PFSK-1 (cell line): ENCODE data around the gene PRKAR2A.
A peak's percentile ranks its signal among the peaks of the same experiment; 100 is the strongest.

Experiments
- FOXP2 ChIP-seq: optimal IDR thresholded peaks from 2 replicates; pipeline ENCODE3; 2011; ENCODE audit warnings: borderline replicate concordance, control low read depth, inconsistent platforms; ENCODE audit not compliant: insufficient read depth; ENCODE audit errors: extremely low read length, extremely low read depth
- POLR2AphosphoS5 ChIP-seq: IDR thresholded peaks from 2 replicates; pipeline ENCODE4 v1.6.1; 2012; ENCODE audit warnings: low read depth, mild to moderate bottlenecking, control low read depth, low read length, moderate library complexity
- REST ChIP-seq, 2 experiments: IDR thresholded peaks; 2 replicates each; pipeline versions ENCODE4 v1.6.1 to v1.8.0; 2011 to 2012; ENCODE audit warnings: low read depth in 2 of 2, low read length in 2 of 2, control low read depth in 1 of 2, inconsistent platforms in 1 of 2, mild to moderate bottlenecking in 1 of 2, moderate library complexity in 1 of 2; ENCODE audit not compliant: insufficient read depth in 1 of 2
- SIN3A ChIP-seq: IDR thresholded peaks from 2 replicates; pipeline ENCODE4 v1.6.1; 2012; ENCODE audit warnings: mild to moderate bottlenecking, low read length, moderate library complexity, borderline replicate concordance; ENCODE audit not compliant: insufficient read depth
- TAF1 ChIP-seq: IDR thresholded peaks from 2 replicates; pipeline ENCODE4 v1.6.1; 2012; ENCODE audit warnings: low read length, control low read depth, borderline replicate concordance; ENCODE audit not compliant: insufficient read depth

PRKAR2A gene

GRCh38 chr3:48738926-48739616 is 108.6 kb downstream of the PRKAR2A start:
- TF ChIP-seq POLR2AphosphoS5, result no peak
- no peak for TF ChIP-seq REST (IDR thresholded peaks at IDR 0.05; ENCODE audit: insufficient read depth in 1 of 2, low read depth in 2 of 2, low read length in 2 of 2)
- no peak for TF ChIP-seq TAF1

- TF ChIP-seq REST (IDR thresholded peaks at IDR 0.05; ENCODE audit: insufficient read depth in 1 of 2, low read depth in 2 of 2, low read length in 2 of 2), result no peak
- TF ChIP-seq POLR2AphosphoS5, result no peak
- TF ChIP-seq TAF1, result no peak
- TF ChIP-seq FOXP2, result no peak
- TF ChIP-seq SIN3A, result no peak
Measured at GRCh38 chr3:48738144-48738536, 109.5 kb downstream of the PRKAR2A start.

- TF ChIP-seq REST (IDR thresholded peaks at IDR 0.05; ENCODE audit: insufficient read depth in 1 of 2, low read depth in 2 of 2, low read length in 2 of 2) (no peak), SIN3A (no peak)
Measured at GRCh38 chr3:48727511-48727910, 120.2 kb downstream of the PRKAR2A start.

- TF ChIP-seq POLR2AphosphoS5 (no peak), REST (IDR thresholded peaks at IDR 0.05; ENCODE audit: insufficient read depth in 1 of 2, low read depth in 2 of 2, low read length in 2 of 2) (no peak), FOXP2 (no peak), SIN3A (no peak), TAF1 (no peak)
Measured at GRCh38 chr3:48723725-48724124, 123.9 kb downstream of the PRKAR2A start.

GRCh38 chr3:48716982-48717746 is 130.5 kb downstream of the PRKAR2A start, which contains the start of gene IP6K2:
Gene IP6K2 (minus strand): TSS chr3:48717221. CDS start chr3:48695291, 21,930 bp downstream.
- TF ChIP-seq SIN3A, result 0 out of 2 replicates have a peak, but pooled peaks have one; percentile 20
- peak; percentile 69; the same call in 1 of the 2 replicates for TF ChIP-seq POLR2AphosphoS5
- TF ChIP-seq TAF1, result peak; percentile 62; the same call in 1 of the 2 replicates
- no peak for TF ChIP-seq FOXP2
- no peak for TF ChIP-seq REST (IDR thresholded peaks at IDR 0.05; ENCODE audit: insufficient read depth in 1 of 2, low read depth in 2 of 2, low read length in 2 of 2)
